SU-DHL-6 (cell line): ENCODE data around the gene RPL10A.

Experiments used
- EZH2phosphoT487 ChIP-seq: fragments of 200-600 bp; sonication (generic), shearing (Covaris generic); conservative IDR thresholded peaks from 2 replicates; pipeline ENCODE4 v1.6.1; 2018; ENCODE audit warnings: mild to moderate bottlenecking, antibody characterized with exemption, low read length, moderate library complexity, mixed read lengths
- TF ChIP-seq, protein P1 (sequence below): fragments of 200-600 bp; sonication (generic); IDR thresholded peaks from one replicate; pipeline ENCODE4 v1.5.1; 2017; ENCODE audit warnings: antibody characterized with exemption, mild to moderate bottlenecking, low read length, moderate library complexity; ENCODE audit not compliant: insufficient read depth, poor library complexity, severe bottlenecking

GRCh38 chr6:35428421-35429149 lies 39.6 kb upstream of the RPL10A start:
- TF ChIP-seq, protein P1, sequence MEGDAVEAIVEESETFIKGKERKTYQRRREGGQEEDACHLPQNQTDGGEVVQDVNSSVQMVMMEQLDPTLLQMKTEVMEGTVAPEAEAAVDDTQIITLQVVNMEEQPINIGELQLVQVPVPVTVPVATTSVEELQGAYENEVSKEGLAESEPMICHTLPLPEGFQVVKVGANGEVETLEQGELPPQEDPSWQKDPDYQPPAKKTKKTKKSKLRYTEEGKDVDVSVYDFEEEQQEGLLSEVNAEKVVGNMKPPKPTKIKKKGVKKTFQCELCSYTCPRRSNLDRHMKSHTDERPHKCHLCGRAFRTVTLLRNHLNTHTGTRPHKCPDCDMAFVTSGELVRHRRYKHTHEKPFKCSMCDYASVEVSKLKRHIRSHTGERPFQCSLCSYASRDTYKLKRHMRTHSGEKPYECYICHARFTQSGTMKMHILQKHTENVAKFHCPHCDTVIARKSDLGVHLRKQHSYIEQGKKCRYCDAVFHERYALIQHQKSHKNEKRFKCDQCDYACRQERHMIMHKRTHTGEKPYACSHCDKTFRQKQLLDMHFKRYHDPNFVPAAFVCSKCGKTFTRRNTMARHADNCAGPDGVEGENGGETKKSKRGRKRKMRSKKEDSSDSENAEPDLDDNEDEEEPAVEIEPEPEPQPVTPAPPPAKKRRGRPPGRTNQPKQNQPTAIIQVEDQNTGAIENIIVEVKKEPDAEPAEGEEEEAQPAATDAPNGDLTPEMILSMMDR, result no peak
- no peak for TF ChIP-seq EZH2phosphoT487
